Erythroblast (primary cell): Measurements from ENCODE around the gene RAP1GAP.
A peak's percentile ranks its signal among the peaks of the same experiment; 100 is the strongest.

ENCODE experiments used
- DNase-seq, 2 experiments: peaks; one replicate each; lab custom pipeline; 2025; lab: John Stamatoyannopoulos, UW
- GATA1 ChIP-seq: IDR thresholded peaks from 2 replicates; pipeline ENCODE4 v1.6.1; 2011; ENCODE audit warnings: low read depth, mild to moderate bottlenecking, control low read depth, low read length, moderate library complexity
- POLR2A ChIP-seq: IDR thresholded peaks from 2 replicates; pipeline ENCODE4 v1.6.1; 2011; ENCODE audit warnings: mild to moderate bottlenecking, low read length

Gene RAP1GAP

GRCh38 chr1:21626921-21627339, 42.2 kb downstream of the RAP1GAP start:
- TF ChIP-seq GATA1 (no peak), POLR2A (no peak)
- no peak for DNase-seq

GRCh38 chr1:21625390-21626190, 43.6 kb downstream of the RAP1GAP start:
- TF ChIP-seq POLR2A (no peak), GATA1 (no peak)
- DNase-seq, result no peak

GRCh38 chr1:21624571-21625389, 44.4 kb downstream of the RAP1GAP start:
- no peak for TF ChIP-seq GATA1

GRCh38 chr1:21623410-21623961, 45.7 kb downstream of the RAP1GAP start:
- TF ChIP-seq GATA1 (no peak), POLR2A (no peak)
- DNase-seq, result no peak

More at GRCh38 chr1:21624571-21625389, 44.4 kb downstream of the RAP1GAP start:
- no peak for DNase-seq

- TF ChIP-seq GATA1 (no peak), POLR2A (no peak)
- peak in 1 of 2 experiments; percentile 74 for DNase-seq
Measured at GRCh38 chr1:21622466-21623315, 46.5 kb downstream of the RAP1GAP start.

- TF ChIP-seq POLR2A (no peak), GATA1 (no peak)
- no peak for DNase-seq
Measured at GRCh38 chr1:21621761-21622436, 47.3 kb downstream of the RAP1GAP start.

GRCh38 chr1:21621051-21621450, 48.1 kb downstream of the RAP1GAP start:
- no peak for DNase-seq
- TF ChIP-seq GATA1 (no peak), POLR2A (no peak)

GRCh38 chr1:21620496-21620895, 48.7 kb downstream of the RAP1GAP start:
- DNase-seq, result no peak
- no peak for TF ChIP-seq GATA1
- TF ChIP-seq POLR2A, result no peak

- TF ChIP-seq GATA1 (no peak), POLR2A (no peak)
- DNase-seq, result no peak
Measured at GRCh38 chr1:21620011-21620410, 49.1 kb downstream of the RAP1GAP start.

GRCh38 chr1:21619375-21619947, 49.7 kb downstream of the RAP1GAP start:
- TF ChIP-seq GATA1 (no peak), POLR2A (no peak)
- no peak for DNase-seq

- peak in 1 of 2 experiments; percentile 40 for DNase-seq
- no peak for TF ChIP-seq GATA1
- no peak for TF ChIP-seq POLR2A
Measured at GRCh38 chr1:21618561-21619374, 50.4 kb downstream of the RAP1GAP start.

GRCh38 chr1:21618059-21618458, 51.1 kb downstream of the RAP1GAP start:
- no peak for DNase-seq
- TF ChIP-seq POLR2A (no peak), GATA1 (no peak)
